ENCODE data around the gene PPIL1.
"Not testable (repeated sequence)": the region's sequence is repeated elsewhere in the genome, so short reads cannot be mapped to it uniquely, and the experiment has no call there.

GRCh38 chr6:36813047-36813446, 61.6 kb downstream of the PPIL1 start:
- not testable (repeated sequence) for TF ChIP-seq EP300 (IDR thresholded peaks at IDR 0.05; ENCODE audit: low read depth in 2 of 2, low read length in 2 of 2); EP300 (CRISPR knock-in tag; IDR thresholded peaks at IDR 0.05; ENCODE audit: borderline replicate concordance); ELF4 (CRISPR knock-in tag; IDR thresholded peaks at IDR 0.05; ENCODE audit: borderline replicate concordance); ZNF512 (CRISPR knock-in tag; IDR thresholded peaks at IDR 0.05); POLR2G (IDR thresholded peaks at IDR 0.05; ENCODE audit: low read depth, low read length); EZH2 (conservative IDR thresholded peaks at IDR 0.05; ENCODE audit: low read depth, low read length); ZNF562 (CRISPR knock-in tag; IDR thresholded peaks at IDR 0.05; ENCODE audit: borderline replicate concordance)

All from HepG2 (cell line).